ENCODE results near the gene TUBG2. TPM values are rescaled to one million over a fixed set of nuclear protein-coding genes. Genes with fewer than 3 reads are reported as not detected.
"Not testable (repeated sequence)": the region's sequence is repeated elsewhere in the genome, so short reads cannot be mapped to it uniquely, and the experiment has no call there.

The TUBG2 gene
- total RNA-seq, 2 experiments from 2014 or later, result 9.0 to 9.7 TPM

DNA sequence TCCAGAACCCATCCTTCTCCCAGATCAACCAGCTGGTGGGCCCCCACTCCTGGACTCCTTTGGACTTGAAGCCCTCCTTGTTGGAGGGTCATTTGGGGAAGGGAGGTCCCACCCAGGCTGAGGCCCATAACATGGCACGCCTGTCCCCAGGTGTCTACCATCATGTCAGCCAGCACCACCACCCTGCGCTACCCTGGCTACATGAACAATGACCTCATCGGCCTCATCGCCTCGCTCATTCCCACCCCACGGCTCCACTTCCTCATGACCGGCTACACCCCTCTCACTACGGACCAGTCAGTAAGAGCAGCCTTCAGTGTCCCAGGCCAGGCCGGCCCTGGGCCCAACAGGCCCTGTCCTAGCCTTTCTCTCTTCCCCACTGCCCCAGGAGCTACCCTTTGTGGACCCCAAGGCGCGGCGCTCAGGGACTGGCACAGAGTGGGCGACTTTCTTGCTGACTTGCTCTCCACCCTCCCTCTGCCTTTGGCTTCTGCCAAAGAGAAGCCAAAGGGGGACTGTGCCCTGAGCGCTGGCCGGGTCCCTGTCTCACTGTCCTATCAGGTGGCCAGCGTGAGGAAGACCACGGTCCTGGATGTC is 45.3 kb upstream of the TUBG2 start:
- H3K36me3 Mint-ChIP-seq (ENCODE audit: low read depth), result peaks cover 47% of the 10 kb centered on the region
- Histone ChIP-seq H3K27me3 (ENCODE audit: control insufficient read depth in 1 of 2, insufficient read depth in 2 of 2, low read length in 2 of 2) (no peaks in the 10 kb centered on the region), H3K9me3 (ENCODE audit: control insufficient read depth in 1 of 2, insufficient read depth in 1 of 2, low read length in 2 of 2) (no peaks in the 10 kb centered on the region), H3K27ac (ENCODE audit: low read depth in 1 of 2, low read length in 2 of 2) (no peak overlapping the region), H3K36me3 (ENCODE audit: insufficient read depth, low read length) (peaks cover 33% of the 10 kb centered on the region), H3K4me3 (ENCODE audit: low read length) (no peak overlapping the region), H3K4me1 (ENCODE audit: insufficient read depth, low read length) (peaks cover 19% of the 10 kb centered on the region)
- no peak for ATAC-seq (ENCODE audit: poor library complexity)
- H3K27ac Mint-ChIP-seq, result no peak overlapping the region
- no peaks in the 10 kb centered on the region for H3K9me3 Mint-ChIP-seq
- no peak overlapping the region for H3K4me3 Mint-ChIP-seq
- CTCF ChIA-PET, result interaction anchor here (0.7 kb wide), 1 partner anchor 13 kb away, joined by 3 read pairs; no protein-coding TSS in a partner anchor
- H3K4me1 Mint-ChIP-seq (ENCODE audit: low read depth), result peaks cover 8% of the 10 kb centered on the region
- no peaks in the 10 kb centered on the region for H3K27me3 Mint-ChIP-seq
- POLR2A ChIA-PET, result no interaction called here
- TF ChIP-seq, protein P1, sequence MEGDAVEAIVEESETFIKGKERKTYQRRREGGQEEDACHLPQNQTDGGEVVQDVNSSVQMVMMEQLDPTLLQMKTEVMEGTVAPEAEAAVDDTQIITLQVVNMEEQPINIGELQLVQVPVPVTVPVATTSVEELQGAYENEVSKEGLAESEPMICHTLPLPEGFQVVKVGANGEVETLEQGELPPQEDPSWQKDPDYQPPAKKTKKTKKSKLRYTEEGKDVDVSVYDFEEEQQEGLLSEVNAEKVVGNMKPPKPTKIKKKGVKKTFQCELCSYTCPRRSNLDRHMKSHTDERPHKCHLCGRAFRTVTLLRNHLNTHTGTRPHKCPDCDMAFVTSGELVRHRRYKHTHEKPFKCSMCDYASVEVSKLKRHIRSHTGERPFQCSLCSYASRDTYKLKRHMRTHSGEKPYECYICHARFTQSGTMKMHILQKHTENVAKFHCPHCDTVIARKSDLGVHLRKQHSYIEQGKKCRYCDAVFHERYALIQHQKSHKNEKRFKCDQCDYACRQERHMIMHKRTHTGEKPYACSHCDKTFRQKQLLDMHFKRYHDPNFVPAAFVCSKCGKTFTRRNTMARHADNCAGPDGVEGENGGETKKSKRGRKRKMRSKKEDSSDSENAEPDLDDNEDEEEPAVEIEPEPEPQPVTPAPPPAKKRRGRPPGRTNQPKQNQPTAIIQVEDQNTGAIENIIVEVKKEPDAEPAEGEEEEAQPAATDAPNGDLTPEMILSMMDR (IDR thresholded peaks at IDR 0.05), result no peak
- no peak for DNase-seq
- intact Hi-C loops (cut with DNase I, micrococcal nuclease), result no loop called here

DNA sequence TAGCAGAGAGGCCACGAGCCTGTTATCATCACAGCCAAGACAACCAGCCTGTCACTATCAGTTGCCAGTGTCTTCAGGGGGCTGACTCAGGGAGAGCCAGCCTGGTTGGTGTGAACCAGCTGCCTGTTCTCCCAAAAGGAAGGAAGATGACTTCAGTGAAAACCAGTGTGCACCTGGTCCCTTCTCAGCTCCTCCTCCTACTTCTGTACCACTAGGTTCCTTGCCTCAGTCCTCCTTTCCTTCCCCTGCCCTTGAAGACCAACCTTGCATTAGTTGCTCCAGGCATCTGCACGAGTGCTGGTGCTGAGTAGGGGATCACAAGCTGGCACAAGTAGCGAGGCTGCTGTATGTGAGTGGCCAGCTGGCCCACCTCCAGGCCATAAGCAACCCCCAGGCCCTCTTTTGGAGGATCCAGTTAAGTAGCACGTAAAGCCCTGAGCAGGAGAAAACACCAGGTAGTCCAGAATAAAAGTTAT is 41.1 kb upstream of the TUBG2 start:
- H3K4me3 ChIP-seq (ENCODE audit: low read length), result no peak overlapping the region
- POLR2A ChIA-PET, result interaction anchor here (0.6 to 1.2 kb wide), 2 partner anchors 9 to 82 kb away, joined by 3 to 4 read pairs; partner anchors contain the start of genes NAGLU, RETREG3 and TUBG1
- no peak overlapping the region for H3K27ac ChIP-seq (ENCODE audit: low read depth in 1 of 2, low read length in 2 of 2)
- no peaks in the 10 kb centered on the region for H3K9me3 Mint-ChIP-seq
- H3K27me3 Mint-ChIP-seq, result no peaks in the 10 kb centered on the region
- TF ChIP-seq, protein P1 (IDR thresholded peaks at IDR 0.05), result no peak
- no peak overlapping the region for H3K27ac Mint-ChIP-seq
- H3K27me3 ChIP-seq (ENCODE audit: control insufficient read depth in 1 of 2, insufficient read depth in 2 of 2, low read length in 2 of 2), result no peaks in the 10 kb centered on the region
- no peaks in the 10 kb centered on the region for H3K9me3 ChIP-seq (ENCODE audit: control insufficient read depth in 1 of 2, insufficient read depth in 1 of 2, low read length in 2 of 2)
- H3K36me3 Mint-ChIP-seq (ENCODE audit: low read depth), result peaks cover 26% of the 10 kb centered on the region
- no peaks in the 10 kb centered on the region for H3K4me1 Mint-ChIP-seq (ENCODE audit: low read depth)
- ATAC-seq (ENCODE audit: poor library complexity) (no peak), DNase-seq (no peak)
- intact Hi-C loops (cut with DNase I, micrococcal nuclease), result no loop called here
- CTCF ChIA-PET, result interaction anchor here (1.7 kb wide), 1 partner anchor 40 kb away, joined by 4 read pairs; no protein-coding TSS in a partner anchor
- H3K4me3 Mint-ChIP-seq, result no peak overlapping the region
- H3K4me1 ChIP-seq (ENCODE audit: insufficient read depth, low read length), result peaks cover 8% of the 10 kb centered on the region
- peaks cover 23% of the 10 kb centered on the region for H3K36me3 ChIP-seq (ENCODE audit: insufficient read depth, low read length)

DNA sequence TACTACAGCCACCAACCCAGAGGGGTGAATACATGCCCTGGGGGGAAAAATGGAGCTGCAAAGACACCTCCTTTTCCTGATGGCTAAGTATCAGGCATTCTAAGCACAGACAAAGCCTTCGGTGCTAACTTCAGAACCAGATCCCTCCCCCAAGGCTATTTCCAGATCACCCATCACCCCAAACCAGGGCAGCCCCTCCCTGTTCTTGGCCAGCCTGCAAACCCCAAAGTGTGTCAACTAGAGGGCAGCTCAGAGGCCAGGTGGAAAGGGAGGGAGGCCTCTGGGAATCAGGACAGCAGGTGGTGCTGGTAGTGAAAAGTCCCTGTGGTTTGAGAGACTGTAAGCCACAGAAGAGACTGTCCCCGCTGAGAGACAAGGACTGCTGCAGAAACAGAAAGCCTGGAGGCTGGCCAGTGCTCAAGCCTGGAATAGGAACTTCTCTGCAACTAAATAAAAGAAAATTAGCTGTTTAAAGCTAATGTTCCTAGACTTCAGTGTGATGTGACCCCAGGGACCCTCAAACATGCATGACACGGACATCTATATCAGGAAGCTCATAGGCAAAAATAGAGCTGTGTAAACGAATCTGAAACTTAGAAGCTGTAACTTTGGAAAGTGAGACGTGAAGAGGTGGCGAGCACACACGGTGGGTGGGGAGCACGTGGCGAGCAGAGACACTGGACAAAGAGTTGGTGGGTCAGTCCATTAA is 40.5 kb upstream of the TUBG2 start:
- ChIA-PET POLR2A (interaction anchor here (1.2 kb wide), 1 partner anchor 9 kb away, joined by 3 read pairs; the partner anchor contains the start of genes RETREG3 and TUBG1), CTCF (no interaction called here)
- TF ChIP-seq, protein P1 (IDR thresholded peaks at IDR 0.05), result no peak
- H3K27me3 ChIP-seq (ENCODE audit: control insufficient read depth in 1 of 2, insufficient read depth in 2 of 2, low read length in 2 of 2), result no peaks in the 10 kb centered on the region
- DNase-seq (peak in 2 of 14 experiments; percentile 15 to 40), ATAC-seq (ENCODE audit: poor library complexity) (no peak)
- peaks cover 8% of the 10 kb centered on the region for H3K4me1 ChIP-seq (ENCODE audit: insufficient read depth, low read length)
- Mint-ChIP-seq H3K27me3 (no peaks in the 10 kb centered on the region), H3K36me3 (ENCODE audit: low read depth) (peaks cover 23% of the 10 kb centered on the region), H3K9me3 (no peaks in the 10 kb centered on the region), H3K4me3 (no peak overlapping the region), H3K4me1 (ENCODE audit: low read depth) (no peaks in the 10 kb centered on the region), H3K27ac (no peak overlapping the region)
- H3K27ac ChIP-seq (ENCODE audit: low read depth in 1 of 2, low read length in 2 of 2), result no peak overlapping the region
- intact Hi-C loops (cut with DNase I, micrococcal nuclease), result no loop called here
- peaks cover 17% of the 10 kb centered on the region for H3K36me3 ChIP-seq (ENCODE audit: insufficient read depth, low read length)
- no peaks in the 10 kb centered on the region for H3K9me3 ChIP-seq (ENCODE audit: control insufficient read depth in 1 of 2, insufficient read depth in 1 of 2, low read length in 2 of 2)
- H3K4me3 ChIP-seq (ENCODE audit: low read length), result no peak overlapping the region

DNA sequence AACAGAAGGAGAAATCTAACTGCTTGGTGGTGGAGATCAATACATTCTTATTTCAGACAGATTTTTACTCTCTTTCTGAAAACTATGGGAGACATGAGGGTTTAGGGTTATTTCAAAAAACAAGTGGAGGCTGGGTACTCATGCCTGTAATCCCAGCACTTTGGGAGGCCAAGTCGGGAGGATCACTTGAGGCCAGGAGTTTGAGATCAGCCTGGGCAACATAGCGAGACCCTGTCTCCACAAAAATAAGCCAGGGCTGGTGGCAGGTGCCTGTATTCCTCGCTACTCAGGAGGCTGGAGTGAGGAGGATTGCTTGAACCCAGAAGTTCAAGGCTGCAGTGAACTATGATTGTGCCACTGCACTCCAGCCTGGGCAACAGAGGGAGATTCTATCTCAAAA is 37.1 kb upstream of the TUBG2 start:
- CTCF ChIA-PET, result interaction anchor here (1.3 kb wide), 1 partner anchor 58 kb away, joined by 3 read pairs; no protein-coding TSS in a partner anchor
- H3K9me3 Mint-ChIP-seq; H3K4me3 ChIP-seq (ENCODE audit: low read length); DNase-seq; H3K4me3 Mint-ChIP-seq; ATAC-seq (ENCODE audit: poor library complexity); H3K27ac Mint-ChIP-seq; H3K27me3 ChIP-seq (ENCODE audit: control insufficient read depth in 1 of 2, insufficient read depth in 2 of 2, low read length in 2 of 2); POLR2A ChIA-PET; H3K36me3 ChIP-seq (ENCODE audit: insufficient read depth, low read length); H3K4me1 ChIP-seq (ENCODE audit: insufficient read depth, low read length); H3K4me1 Mint-ChIP-seq (ENCODE audit: low read depth); H3K27ac ChIP-seq (ENCODE audit: low read depth in 1 of 2, low read length in 2 of 2); intact Hi-C loops (cut with DNase I, micrococcal nuclease); H3K27me3 Mint-ChIP-seq; H3K9me3 ChIP-seq (ENCODE audit: control insufficient read depth in 1 of 2, insufficient read depth in 1 of 2, low read length in 2 of 2); H3K36me3 Mint-ChIP-seq (ENCODE audit: low read depth): not testable (repeated sequence)
